ENCODE measurements around the gene ANKFY1.

Gene ANKFY1

GRCh38 chr17:4119299-4119698 is 144.5 kb downstream of the ANKFY1 start:
- no peak for DNase-seq (ENCODE audit: low read depth)

- no peak for DNase-seq (ENCODE audit: low read depth)
Observed at GRCh38 chr17:4118015-4118743, 145.6 kb downstream of the ANKFY1 start.

- DNase-seq (ENCODE audit: low read depth) = no peak
Observed at GRCh38 chr17:4116516-4116915, 147.3 kb downstream of the ANKFY1 start.
